Stimulated activated CD8-positive, alpha-beta memory T cell treated with anti-CD3 and anti-CD28 coated beads, Interleukin-4, amount 100 ng/mL, for 4 hours (primary cell): Measurements from ENCODE around the gene NDOR1.
A peak's percentile ranks its signal among the peaks of the same experiment; 100 is the strongest.

Source experiments
- DNase-seq, 2 donors: peaks; one replicate each; pipeline ENCODE4 v3.0.0-alpha.2; 2020; ENCODE audit warnings: low read depth in 2 of 2, low spot score in 1 of 2

Gene NDOR1

GRCh38 chr9:137182836-137183235 lies 22.7 kb upstream of the NDOR1 start:
- no peak for DNase-seq

DNA sequence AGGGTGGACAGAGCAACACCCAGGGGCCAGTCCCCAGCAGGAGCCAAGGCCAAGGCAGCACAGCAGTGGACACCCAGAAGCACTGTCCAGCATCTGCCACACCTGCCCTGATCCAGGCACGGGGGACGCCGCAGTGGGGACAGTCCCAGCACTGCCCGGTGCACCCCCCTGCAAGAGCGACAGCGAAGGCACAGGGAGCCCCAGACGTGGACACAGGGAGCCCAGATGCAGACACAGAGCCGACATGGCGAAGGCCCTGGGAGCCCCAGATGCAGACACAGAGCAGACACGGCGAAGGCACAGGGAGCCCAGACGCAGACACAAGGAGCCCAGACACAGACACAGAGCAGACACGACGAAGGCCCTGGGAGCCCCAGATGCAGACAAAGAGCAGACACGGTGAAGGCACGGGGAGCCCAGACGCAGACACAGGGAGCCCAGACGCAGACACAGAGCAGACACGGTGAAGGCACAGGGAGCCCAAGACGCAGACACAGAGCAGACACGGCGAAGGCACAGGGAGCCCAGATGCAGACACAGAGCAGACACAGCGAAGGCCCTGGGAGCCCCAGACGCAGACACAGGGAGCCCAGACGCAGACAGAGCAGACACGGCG lies 21.4 kb upstream of the NDOR1 start:
- no peak for DNase-seq

DNA sequence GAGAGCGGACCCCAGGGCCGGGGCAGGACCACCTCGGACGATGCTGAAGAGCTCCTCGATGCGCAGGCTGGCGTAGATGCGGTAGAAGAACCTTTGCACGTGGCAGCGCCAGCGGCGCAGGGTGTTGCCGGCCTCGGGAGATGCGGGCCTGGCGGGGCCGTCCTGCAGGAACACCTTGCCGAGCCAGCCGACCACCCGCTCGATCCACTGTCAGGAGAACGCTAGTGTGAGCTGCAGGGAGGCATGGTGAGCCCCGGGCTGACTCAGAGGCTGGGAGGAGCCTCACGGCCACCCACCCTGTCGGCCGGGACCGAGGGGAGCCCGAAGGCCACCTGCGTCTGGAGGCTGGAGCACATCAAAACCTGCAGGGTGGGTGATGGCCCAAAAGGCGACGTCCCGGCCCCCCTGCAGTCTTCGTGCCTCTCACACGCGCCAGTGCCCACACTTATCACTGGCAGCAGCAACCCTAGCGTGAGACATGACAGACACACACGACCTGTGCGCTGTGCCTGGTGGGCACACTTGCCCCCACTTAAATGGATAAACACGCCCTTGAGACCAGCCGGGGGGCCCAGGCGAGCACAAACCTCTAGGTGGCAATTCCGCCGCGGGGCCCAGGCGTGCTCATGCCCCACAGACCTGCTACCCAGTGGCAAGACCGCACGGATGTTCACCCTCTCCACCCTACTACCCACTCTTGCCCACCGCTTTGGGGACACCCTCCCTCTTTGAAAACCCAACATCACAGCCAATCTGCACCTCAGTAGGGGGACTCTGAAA lies 20.4 kb upstream of the NDOR1 start:
- no peak for DNase-seq

GRCh38 chr9:137185921-137186320 lies 19.6 kb upstream of the NDOR1 start:
- DNase-seq, result no peak

DNA sequence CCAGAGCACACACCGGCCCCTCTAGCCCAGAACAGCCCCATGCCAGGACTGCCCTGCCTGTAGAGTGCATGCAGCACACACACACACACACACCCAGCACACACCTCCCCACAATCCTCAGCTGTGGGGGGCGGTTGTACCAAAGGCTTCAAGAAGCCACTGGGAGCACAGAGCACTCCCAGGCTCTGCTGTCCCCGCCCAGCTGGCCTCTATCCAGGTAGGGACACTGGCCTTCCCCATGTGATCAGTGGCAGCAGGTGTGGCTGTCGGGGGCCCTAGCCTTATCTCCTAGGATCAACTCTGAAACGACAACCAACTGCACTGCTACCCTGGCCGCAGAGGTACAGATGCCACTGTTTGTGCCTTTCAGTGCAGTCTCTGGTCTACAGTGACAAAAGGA lies 19.1 kb upstream of the NDOR1 start:
- DNase-seq, result no peak

DNA sequence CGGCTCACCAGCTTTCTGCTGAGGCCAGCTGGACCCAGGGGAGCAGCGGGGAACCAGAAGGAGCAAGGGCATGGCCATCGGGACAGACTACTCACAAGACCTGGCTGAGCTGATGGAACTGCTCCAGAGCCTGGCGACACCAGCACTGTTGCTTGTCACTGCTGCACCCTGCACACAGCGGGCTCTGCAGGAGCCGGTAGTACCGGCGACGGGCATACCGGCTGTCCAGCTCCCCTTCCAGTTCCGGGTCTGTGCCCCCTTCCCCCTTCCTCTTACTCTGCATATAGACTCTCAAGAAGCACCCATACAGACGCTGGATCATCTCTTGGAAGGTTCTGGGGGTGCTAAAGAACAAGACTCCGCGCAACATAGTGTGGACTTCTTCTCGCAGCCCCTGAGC lies 18.1 kb upstream of the NDOR1 start:
- DNase-seq, result no peak

- no peak for DNase-seq
Observed at GRCh38 chr9:137188086-137188489, 17.4 kb upstream of the NDOR1 start.

GRCh38 chr9:137188490-137189296 lies 16.8 kb upstream of the NDOR1 start, which contains the start of the genes ANAPC2 and SSNA1:
TSS of gene ANAPC2 (minus strand) at chr9:137188560. CDS start at chr9:137188532, 28 bp downstream.
TSS of gene SSNA1 (plus strand) at chr9:137188676. CDS start at chr9:137188727, 51 bp downstream.
- peak; percentile 82 to 83 for DNase-seq

GRCh38 chr9:137189297-137190295 lies 15.9 kb upstream of the NDOR1 start:
- no peak for DNase-seq

DNA sequence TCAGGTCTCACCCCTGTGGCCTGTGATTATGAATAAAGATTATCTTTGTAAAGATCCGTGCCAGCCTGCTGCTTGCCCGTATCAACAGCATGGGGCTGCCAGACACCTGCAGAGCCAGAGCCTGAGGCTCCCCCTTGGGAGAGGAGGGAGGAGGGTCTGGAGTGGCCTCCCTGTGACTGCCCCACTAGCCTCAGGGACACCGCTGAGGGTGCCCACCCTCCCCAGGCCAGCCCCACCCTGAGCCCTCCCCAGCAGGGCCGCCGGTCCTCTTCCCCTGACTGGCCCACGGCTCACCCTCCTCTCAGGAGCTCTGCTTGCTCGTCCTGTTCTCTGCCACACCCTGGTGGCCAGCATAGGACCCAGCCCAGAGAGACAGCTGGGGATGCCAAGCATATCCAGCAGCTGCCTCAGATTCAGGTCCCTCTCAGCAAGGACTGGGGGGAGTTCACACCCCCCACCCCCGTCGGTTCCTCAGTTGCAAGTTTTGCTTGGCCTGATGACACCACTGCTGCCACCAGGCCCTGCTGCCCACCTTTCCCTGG lies 15.1 kb upstream of the NDOR1 start:
- DNase-seq, result no peak

DNA sequence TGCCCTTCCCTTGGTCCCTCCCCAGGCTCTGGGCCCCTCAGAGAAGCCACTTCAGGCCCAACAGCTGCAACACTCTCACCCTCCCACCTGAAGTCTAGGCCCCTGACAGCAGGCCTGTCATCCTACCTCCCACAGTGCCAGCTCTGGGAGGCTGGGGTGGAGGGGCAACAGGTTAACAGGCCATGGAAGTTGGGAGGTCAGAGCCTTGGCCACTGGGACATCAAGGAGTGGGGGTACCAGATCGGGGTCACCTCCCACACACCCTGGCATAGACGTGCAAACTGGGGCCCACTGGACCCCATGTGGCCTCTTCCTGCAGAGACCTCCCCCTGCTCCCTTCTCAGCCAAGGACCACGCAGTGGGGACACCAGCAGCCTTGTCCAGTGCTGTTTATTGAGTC lies 14.3 kb upstream of the NDOR1 start:
- no peak for DNase-seq

GRCh38 chr9:137191691-137192447 lies 13.6 kb upstream of the NDOR1 start:
- no peak for DNase-seq

GRCh38 chr9:137192448-137192780 lies 13.1 kb upstream of the NDOR1 start:
- no peak for DNase-seq

DNA sequence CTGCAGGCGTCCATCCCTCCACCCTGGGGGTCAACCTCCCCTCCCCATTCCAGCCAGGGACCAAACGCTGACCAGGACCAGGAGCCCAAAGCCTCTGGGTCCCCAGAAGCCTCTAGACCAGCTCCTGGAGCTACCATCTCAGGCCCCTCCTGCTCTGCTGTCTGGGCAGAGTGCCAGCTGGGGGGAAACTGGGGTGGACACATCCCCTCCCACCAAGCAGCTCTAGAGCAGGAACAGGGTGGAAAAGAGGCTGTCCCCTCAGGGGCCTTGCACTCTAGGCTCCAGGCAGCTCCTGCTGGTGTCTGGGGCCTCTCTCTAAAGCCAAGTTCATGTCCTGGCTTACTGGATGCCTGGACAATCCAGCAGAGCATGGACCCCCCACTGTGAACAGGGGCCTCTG lies 12.6 kb upstream of the NDOR1 start:
- no peak for DNase-seq

DNA sequence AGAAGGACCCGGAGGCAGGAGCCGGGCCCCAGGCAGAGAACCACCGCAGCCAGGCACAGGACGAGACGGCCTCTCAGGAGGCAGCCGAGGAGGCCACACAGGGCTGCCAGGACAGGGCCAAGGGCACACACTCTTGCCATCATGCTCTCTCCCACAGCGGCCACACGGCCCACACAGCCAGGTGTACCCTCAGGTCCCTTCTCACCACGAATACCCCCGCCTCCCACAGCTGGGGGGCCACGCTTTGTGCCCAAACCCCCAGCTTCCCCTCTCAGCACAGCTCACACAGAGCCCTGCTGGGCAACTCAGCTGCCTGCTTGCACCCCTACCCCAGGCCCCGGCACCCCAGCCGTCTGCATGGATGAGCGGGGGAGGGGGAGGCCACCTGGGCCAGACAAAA lies 11.7 kb upstream of the NDOR1 start:
- no peak for DNase-seq

GRCh38 chr9:137194388-137194787 lies 11.1 kb upstream of the NDOR1 start:
- DNase-seq, result no peak

DNA sequence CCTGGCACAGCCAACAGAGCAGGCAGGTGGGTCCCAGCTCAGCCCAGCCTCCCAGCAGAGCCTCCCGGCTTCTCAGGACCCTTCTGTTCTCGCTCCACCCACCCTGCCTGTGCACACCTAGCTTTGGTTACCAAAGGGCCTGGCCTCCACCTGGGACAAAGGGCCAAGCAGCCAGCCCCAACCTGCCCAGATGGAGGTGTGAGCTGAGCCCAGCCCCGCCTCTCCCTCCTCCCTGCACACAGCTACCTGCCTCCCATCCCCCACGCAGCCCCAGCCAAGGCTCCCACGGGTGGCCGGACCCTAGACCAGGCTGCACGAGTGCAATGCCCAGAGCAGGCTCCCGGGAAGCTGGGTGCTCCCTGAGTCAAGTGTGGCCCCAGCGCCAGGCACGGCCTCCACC lies 10.6 kb upstream of the NDOR1 start:
- no peak for DNase-seq

DNA sequence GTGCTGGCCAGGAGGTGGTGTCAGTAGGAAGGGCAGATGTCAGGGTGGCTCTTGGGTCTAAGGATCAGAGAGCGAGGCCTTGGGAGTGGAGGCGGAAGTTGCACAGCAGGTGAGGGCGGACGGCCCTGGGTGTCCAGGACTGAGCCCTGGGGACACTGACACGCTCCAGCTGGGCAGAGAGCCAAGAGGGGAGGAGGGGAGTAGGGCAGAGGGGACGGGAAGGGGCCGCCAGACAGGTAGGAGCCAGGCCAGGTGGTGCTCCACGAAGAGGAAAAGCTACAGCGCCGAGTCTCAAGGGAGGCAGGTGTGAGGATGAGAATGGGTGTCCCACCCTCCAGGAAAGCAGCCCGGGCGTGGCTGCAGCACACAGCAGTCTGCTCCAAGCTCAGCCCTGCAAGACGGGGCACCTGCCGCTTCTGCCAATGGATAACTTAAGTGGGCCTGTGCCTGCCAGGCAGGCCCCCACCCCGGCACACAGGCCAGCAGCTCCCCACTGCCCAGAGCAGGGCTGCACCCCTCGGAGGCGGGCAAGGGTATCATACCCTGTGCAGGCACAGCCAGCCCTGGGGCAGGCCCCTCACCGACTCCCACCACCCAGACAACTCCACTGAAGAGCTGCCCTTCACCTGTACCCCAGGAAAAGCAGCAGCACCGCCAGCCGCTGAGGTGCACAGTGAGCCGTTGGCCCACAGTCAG lies 9.8 kb upstream of the NDOR1 start:
- no peak for DNase-seq
